ENCODE measurements around the gene CMTM8.

CMTM8 gene

DNA sequence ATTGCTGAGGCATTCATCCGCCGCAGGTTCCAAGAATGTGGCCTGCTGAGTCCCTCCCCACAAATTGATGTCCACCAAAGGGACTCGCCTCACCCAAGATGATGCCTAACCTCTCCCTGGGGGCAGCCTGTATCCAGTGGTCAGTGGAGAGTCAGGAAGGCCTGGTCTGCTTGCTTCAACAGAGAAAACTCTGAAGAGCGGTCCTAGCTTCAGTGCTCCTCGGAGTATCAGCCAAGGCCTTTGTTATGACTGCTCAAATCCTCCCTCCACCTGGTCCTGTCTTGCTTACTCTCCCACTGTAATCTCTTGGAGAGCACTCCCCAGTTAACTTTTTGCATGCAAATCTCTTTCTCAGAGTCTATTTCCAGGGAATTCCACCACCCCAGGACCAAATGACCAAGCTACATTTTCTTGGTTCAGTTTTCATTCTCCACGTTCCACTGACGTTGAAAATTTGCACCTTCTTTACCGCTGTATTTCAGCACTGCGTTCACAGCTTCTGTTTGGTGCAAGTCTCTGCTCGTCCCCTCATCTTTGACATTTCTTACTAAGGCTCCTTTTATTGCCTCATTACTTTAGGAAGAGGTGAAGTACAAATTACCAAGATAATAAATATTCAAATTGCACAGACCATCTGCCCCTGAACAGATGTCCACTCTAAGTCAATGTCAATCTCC is 175.5 kb downstream of the CMTM8 start:
- no peak for FAIRE-seq

DNA sequence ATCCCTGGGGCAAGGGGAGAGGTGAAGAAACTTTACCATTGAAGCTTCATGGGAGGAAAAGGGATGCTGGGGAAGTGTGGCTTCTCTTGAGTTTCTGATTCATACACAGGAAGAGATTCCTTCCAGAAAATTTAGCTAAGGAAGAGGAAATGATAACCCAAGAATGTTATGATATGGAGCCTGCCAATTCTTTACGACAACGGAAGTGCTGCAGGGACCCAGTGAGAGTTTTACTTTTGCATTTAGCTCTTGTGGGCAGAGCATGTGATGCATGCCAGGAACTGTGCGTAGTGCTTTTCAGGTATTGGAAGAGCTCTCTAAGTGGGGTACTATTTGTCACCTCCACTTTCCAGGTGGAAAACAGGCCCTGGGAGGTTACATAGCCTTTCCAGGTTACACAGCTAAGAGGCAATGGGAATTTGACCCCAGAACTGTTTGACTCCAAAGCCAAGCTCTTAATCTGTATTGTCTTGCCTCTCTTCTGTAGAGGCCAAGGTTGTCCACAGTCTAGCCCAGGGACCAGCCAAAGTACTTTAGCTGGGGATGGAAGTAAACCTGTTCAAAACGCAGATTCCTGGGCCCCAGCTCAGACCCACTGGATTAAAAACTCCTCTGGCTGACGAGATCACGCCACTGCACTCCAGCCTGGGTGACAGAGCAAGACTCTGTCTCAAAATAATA is 176.2 kb downstream of the CMTM8 start:
- FAIRE-seq: no peak

DNA sequence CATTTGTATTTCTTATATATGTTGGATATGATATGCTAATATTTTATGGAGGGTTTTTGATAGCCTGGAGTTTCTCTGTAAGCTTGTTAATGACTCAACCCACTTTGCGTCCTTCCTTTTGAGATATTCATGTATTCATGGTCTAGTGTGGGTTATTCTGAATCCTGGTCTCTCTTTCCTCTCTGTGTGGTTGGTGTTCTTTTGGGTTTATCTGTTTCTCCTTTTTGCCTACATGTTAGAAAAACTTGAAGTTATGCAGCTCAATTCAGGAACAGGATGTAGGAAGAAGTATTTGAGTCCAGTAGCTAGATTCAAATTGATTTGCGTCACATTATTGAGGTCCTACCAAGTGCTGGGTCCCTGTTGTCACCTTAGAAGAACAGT is 181.3 kb downstream of the CMTM8 start:
- FAIRE-seq: no peak
